Activated T-helper 1 cell treated with anti-CD3 and anti-CD28 coated beads, Interleukin-2, amount 50 U/mL, for 16 hours (primary cell): ENCODE measurements around the gene ACVR1B.

Experiments used
- DNase-seq, 2 donors: peaks; one replicate each; pipeline ENCODE4 v3.0.0-alpha.2; 2020; ENCODE audit warnings: low read depth in 1 of 2, low spot score in 1 of 2

Gene ACVR1B

GRCh38 chr12:51942501-51943000 is 8.9 kb upstream of the ACVR1B start:
- no peak for DNase-seq

GRCh38 chr12:51943346-51943745 is 8.2 kb upstream of the ACVR1B start:
- DNase-seq = no peak

GRCh38 chr12:51944608-51945233 is 6.8 kb upstream of the ACVR1B start:
- no peak for DNase-seq

- no peak for DNase-seq
These were observed 4.1 kb upstream of the ACVR1B start for GRCh38 chr12:51947246-51947996.

GRCh38 chr12:51948066-51948465 is 3.4 kb upstream of the ACVR1B start:
- no peak for DNase-seq

- no peak for DNase-seq
These were observed 2.0 kb upstream of the ACVR1B start for GRCh38 chr12:51949342-51950030.

- DNase-seq = no peak
These were observed 759 bp upstream of the ACVR1B start for GRCh38 chr12:51950682-51951198.

GRCh38 chr12:51951843-51952722 is 584 bp downstream of the ACVR1B start:
- no peak for DNase-seq

GRCh38 chr12:51953089-51953488 is 1.6 kb downstream of the ACVR1B start:
- no peak for DNase-seq

- DNase-seq = no peak
These were observed 2.4 kb downstream of the ACVR1B start for GRCh38 chr12:51953864-51954263.

- no peak for DNase-seq
These were observed 3.3 kb downstream of the ACVR1B start for GRCh38 chr12:51954561-51955361.

GRCh38 chr12:51955702-51956101 is 4.2 kb downstream of the ACVR1B start:
- no peak for DNase-seq

- no peak for DNase-seq
These were observed 7.0 kb downstream of the ACVR1B start for GRCh38 chr12:51958542-51958941.

GRCh38 chr12:51959211-51959610 is 7.7 kb downstream of the ACVR1B start:
- no peak for DNase-seq

GRCh38 chr12:51959921-51960320 is 8.4 kb downstream of the ACVR1B start:
- DNase-seq = no peak

- no peak for DNase-seq
These were observed 9.0 kb downstream of the ACVR1B start for GRCh38 chr12:51960488-51960887.

- DNase-seq = no peak
These were observed 9.4 kb downstream of the ACVR1B start for GRCh38 chr12:51960890-51961289.

- no peak for DNase-seq
These were observed 10.3 kb downstream of the ACVR1B start for GRCh38 chr12:51961834-51962233.

GRCh38 chr12:51962737-51963136 is 11.2 kb downstream of the ACVR1B start:
- DNase-seq = no peak

- no peak for DNase-seq
These were observed 12.0 kb downstream of the ACVR1B start for GRCh38 chr12:51963477-51963876.
